ENCODE measurements around the gene SLPI. TPM values are rescaled to one million over a fixed set of nuclear protein-coding genes. Genes with fewer than 3 reads are reported as not detected.

SLPI gene
- total RNA-seq, 1 donor from 2014 or later: not detected

DNA sequence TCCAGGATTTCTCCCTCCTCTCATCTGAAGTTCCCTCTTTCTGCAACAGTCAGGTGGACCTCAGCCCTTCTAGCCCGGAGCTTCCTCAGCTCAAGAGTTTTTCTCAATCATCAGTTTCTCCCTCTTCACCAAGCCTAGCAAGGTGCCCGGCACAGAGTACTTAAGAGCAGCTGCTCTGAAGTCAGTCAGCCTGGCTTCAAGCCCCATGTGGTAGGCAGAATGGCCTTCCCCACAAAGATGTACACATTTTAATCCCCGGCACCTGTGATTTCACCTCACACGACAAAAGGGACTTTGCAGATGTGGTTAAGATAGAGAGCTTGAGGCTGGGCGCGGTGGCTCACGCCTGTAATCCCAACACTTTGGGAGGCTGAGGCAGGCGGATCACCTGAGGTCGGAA, 37.2 kb upstream of the SLPI start:
- H3K27me3 Mint-ChIP-seq (ENCODE audit: insufficient read depth, low read depth): peaks cover 20% of the 10 kb centered on the region
- Histone ChIP-seq H3K4me3 (no peak overlapping the region), H3K36me3 (no peaks in the 10 kb centered on the region), H3K9me3 (ENCODE audit: low read depth) (peaks cover 10% of the 10 kb centered on the region), H2AFZ (replicated peaks) (no peak overlapping the region), H3K4me2 (no peak overlapping the region), H3F3A (ENCODE audit: low read depth) (peaks cover 19% of the 10 kb centered on the region), H3K27me3 (peaks cover 45% of the 10 kb centered on the region), H3K79me2 (ENCODE audit: low read depth) (no peaks in the 10 kb centered on the region), H3K4me1 (no peaks in the 10 kb centered on the region), H3K9ac (no peak overlapping the region), H4K20me1 (ENCODE audit: low read depth) (no peaks in the 10 kb centered on the region), H3K27ac (no peak overlapping the region)
- TF ChIP-seq EZH2 (IDR thresholded peaks at IDR 0.05) (no peak), EZH2phosphoT487 (IDR thresholded peaks at IDR 0.05) (no peak)
- TF ChIP-seq, protein P1, sequence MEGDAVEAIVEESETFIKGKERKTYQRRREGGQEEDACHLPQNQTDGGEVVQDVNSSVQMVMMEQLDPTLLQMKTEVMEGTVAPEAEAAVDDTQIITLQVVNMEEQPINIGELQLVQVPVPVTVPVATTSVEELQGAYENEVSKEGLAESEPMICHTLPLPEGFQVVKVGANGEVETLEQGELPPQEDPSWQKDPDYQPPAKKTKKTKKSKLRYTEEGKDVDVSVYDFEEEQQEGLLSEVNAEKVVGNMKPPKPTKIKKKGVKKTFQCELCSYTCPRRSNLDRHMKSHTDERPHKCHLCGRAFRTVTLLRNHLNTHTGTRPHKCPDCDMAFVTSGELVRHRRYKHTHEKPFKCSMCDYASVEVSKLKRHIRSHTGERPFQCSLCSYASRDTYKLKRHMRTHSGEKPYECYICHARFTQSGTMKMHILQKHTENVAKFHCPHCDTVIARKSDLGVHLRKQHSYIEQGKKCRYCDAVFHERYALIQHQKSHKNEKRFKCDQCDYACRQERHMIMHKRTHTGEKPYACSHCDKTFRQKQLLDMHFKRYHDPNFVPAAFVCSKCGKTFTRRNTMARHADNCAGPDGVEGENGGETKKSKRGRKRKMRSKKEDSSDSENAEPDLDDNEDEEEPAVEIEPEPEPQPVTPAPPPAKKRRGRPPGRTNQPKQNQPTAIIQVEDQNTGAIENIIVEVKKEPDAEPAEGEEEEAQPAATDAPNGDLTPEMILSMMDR (IDR thresholded peaks at IDR 0.05): no peak
- DNase-seq (ENCODE audit: low spot score): no peak
- H3K27ac Mint-ChIP-seq: no peak overlapping the region
- no peaks in the 10 kb centered on the region for H3K36me3 Mint-ChIP-seq
- H3K4me1 Mint-ChIP-seq: peaks cover 12% of the 10 kb centered on the region
- peaks cover 15% of the 10 kb centered on the region for H3K9me3 Mint-ChIP-seq
- H3K4me3 Mint-ChIP-seq: no peak overlapping the region

DNA sequence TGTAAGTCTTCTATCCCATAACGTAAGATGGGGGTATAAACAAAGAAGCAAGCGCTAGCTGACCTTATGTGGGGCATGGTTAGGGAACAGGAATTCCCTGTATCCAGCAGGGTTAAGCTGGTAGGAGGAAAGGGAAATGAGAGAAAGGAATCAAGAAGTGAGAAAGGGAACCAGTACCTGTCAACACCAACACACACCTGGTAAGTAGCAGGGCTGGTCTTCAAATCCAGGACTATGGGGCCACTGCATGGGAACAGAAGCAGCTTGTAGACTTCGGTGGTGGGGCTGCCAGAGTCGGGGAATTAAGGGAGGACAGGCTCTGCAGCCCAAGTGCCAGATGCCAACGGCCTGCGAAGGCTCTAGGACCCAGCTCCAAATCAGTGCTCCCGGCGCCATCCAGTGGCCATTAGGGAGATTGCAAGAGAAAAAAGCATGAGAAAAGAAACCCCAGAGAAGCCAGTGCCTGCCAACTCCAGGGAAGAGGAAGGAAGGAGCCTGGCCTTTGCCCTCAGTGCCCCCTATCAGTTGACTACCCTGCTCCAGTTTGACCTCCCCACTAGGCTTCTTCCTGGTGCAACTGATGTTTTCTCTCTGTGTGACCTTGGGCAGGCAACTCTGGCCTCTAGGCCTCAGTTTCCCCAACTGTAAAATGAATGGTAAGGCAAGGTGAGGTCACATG, 36.5 kb upstream of the SLPI start:
- Histone ChIP-seq H3K36me3 (no peaks in the 10 kb centered on the region), H3K4me2 (no peak overlapping the region), H4K20me1 (ENCODE audit: low read depth) (no peaks in the 10 kb centered on the region), H3K79me2 (ENCODE audit: low read depth) (no peaks in the 10 kb centered on the region), H2AFZ (replicated peaks) (peak overlapping the region; percentile 3), H3K27me3 (peaks cover 45% of the 10 kb centered on the region), H3K4me1 (no peaks in the 10 kb centered on the region), H3K27ac (no peak overlapping the region), H3K9me3 (ENCODE audit: low read depth) (peaks cover 10% of the 10 kb centered on the region), H3K9ac (no peak overlapping the region), H3F3A (ENCODE audit: low read depth) (peaks cover 19% of the 10 kb centered on the region), H3K4me3 (no peak overlapping the region)
- Mint-ChIP-seq H3K36me3 (no peaks in the 10 kb centered on the region), H3K4me1 (peaks cover 12% of the 10 kb centered on the region), H3K9me3 (peaks cover 12% of the 10 kb centered on the region), H3K4me3 (peak overlapping the region; percentile 23), H3K27me3 (ENCODE audit: insufficient read depth, low read depth) (peaks cover 20% of the 10 kb centered on the region), H3K27ac (peak overlapping the region; percentile 33)
- TF ChIP-seq EZH2phosphoT487 (IDR thresholded peaks at IDR 0.05): no peak
- TF ChIP-seq, protein P1 (IDR thresholded peaks at IDR 0.05): peak; percentile 87
- DNase-seq (ENCODE audit: low spot score): peak; percentile 84

DNA sequence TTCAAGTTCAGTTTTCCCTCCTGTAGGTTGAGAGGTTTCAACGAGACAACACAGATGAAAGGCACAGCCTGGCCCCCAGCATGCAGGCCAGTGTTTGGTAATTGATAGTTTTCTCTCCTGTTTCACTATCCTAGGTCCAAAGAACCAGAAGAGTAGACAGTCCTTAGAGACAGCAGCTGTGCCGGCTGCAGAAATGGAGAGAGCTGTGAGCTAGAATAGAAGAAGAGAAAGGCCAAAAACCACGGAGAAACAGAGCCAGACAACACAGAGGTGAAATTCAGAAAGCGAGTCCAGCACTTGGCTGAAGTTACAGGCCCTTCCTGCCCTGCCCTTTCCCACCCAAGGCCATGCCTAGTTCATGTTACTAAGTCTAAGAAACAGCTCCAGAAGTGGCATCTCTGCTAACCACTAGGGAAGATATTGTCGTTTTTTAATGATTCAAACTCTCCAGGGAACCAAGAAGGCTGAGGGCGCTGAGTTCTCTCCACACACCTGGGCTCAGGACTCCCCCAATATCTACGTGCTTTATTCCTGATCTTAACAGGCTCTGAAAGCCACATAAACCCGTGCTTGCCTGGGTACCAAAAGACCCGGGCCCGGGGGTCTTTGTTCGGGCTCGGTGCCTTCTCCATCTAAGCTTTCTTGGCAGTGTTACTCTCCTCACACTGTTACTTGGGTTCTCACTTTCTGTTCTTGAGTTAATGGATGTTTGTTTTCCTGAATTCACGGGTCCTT, 35.7 kb upstream of the SLPI start:
- Histone ChIP-seq H3K9ac (no peak overlapping the region), H2AFZ (replicated peaks) (peak overlapping the region; percentile 3), H3K36me3 (no peaks in the 10 kb centered on the region), H3K4me2 (no peak overlapping the region), H3K9me3 (ENCODE audit: low read depth) (peaks cover 10% of the 10 kb centered on the region), H3K4me3 (no peak overlapping the region), H3K4me1 (no peaks in the 10 kb centered on the region), H3K79me2 (ENCODE audit: low read depth) (no peaks in the 10 kb centered on the region), H3K27ac (no peak overlapping the region), H3F3A (ENCODE audit: low read depth) (peaks cover 19% of the 10 kb centered on the region), H3K27me3 (peaks cover 45% of the 10 kb centered on the region), H4K20me1 (ENCODE audit: low read depth) (no peaks in the 10 kb centered on the region)
- peaks cover 12% of the 10 kb centered on the region for H3K4me1 Mint-ChIP-seq
- TF ChIP-seq, protein P1 (IDR thresholded peaks at IDR 0.05): no peak
- TF ChIP-seq EZH2phosphoT487 (IDR thresholded peaks at IDR 0.05) (no peak), EZH2 (IDR thresholded peaks at IDR 0.05) (no peak)
- H3K27ac Mint-ChIP-seq: peak overlapping the region; percentile 33
- no peak overlapping the region for H3K4me3 Mint-ChIP-seq
- peaks cover 20% of the 10 kb centered on the region for H3K27me3 Mint-ChIP-seq (ENCODE audit: insufficient read depth, low read depth)
- H3K9me3 Mint-ChIP-seq: peaks cover 11% of the 10 kb centered on the region
- no peaks in the 10 kb centered on the region for H3K36me3 Mint-ChIP-seq
- no peak for DNase-seq (ENCODE audit: low spot score)

All from neural progenitor cell (in vitro differentiated cells).